H1 (cell line): ENCODE data around the gene FGD5. TPM values are rescaled to one million over a fixed set of nuclear protein-coding genes. Genes with fewer than 3 reads are reported as not detected.

Experiments
- CTCF ChIA-PET: fragments of 300-600 bp; sonication (Branson Sonifier 250); formaldehyde crosslinking; loops from one replicate; lab custom pipeline; 2021; ENCODE audit not compliant: partially characterized antibody; lab: Charles Lee
- POLR2A ChIA-PET: fragments of 300-600 bp; sonication (Branson Sonifier 250); formaldehyde crosslinking; loops from one replicate; lab custom pipeline; 2021; ENCODE audit warnings: inconsistent platforms; ENCODE audit not compliant: partially characterized antibody; lab: Charles Lee
- DNase-seq, 2 experiments: peaks; one replicate each; pipeline versions ENCODE4 v3.0.0 to v3.0.0-alpha.2; 2010 to 2022; ENCODE audit warnings: low spot score in 2 of 2, low read depth in 1 of 2, mixed read lengths in 1 of 2
- FAIRE-seq: peaks from 2 replicates; lab custom pipeline; 2011; peaks lifted over from hg19 to GRCh38; lab: Jason Lieb, UNC
- H2AFZ ChIP-seq: 2 replicates; pipeline ENCODE4 v1.8.1; 2012; ENCODE audit warnings: low read length, inconsistent platforms
- H2AK5ac ChIP-seq: 2 replicates; pipeline ENCODE4 v1.6.1; 2013; ENCODE audit warnings: low read depth, low read length
- H2BK120ac ChIP-seq: replicated peaks from 2 replicates; pipeline ENCODE3; 2013; ENCODE audit warnings: low read depth, low read length, inconsistent platforms
- H2BK12ac ChIP-seq: 2 replicates; pipeline ENCODE4 v1.6.1; 2013; ENCODE audit warnings: low read depth, low read length
- H2BK15ac ChIP-seq: 2 replicates; pipeline ENCODE4 v1.6.1; 2013; ENCODE audit warnings: low read length
- H2BK20ac ChIP-seq: 2 replicates; pipeline ENCODE4 v1.6.1; 2013; ENCODE audit warnings: low read length
- H2BK5ac ChIP-seq: 2 replicates; pipeline ENCODE4 v1.6.1; 2013; ENCODE audit warnings: low read depth, low read length
- H3K14ac ChIP-seq: 2 replicates; pipeline ENCODE4 v1.6.1; 2013; ENCODE audit warnings: inconsistent platforms; ENCODE audit not compliant: insufficient read length
- H3K18ac ChIP-seq: 2 replicates; pipeline ENCODE4 v1.6.1; 2013; ENCODE audit warnings: low read length; ENCODE audit errors: extremely low read depth
- H3K23ac ChIP-seq: 2 replicates; pipeline ENCODE4 v1.6.1; 2013; ENCODE audit warnings: inconsistent platforms; ENCODE audit not compliant: insufficient read length
- H3K23me2 ChIP-seq: 2 replicates; pipeline ENCODE4 v1.6.1; 2013; ENCODE audit warnings: low read depth, low read length
- H3K27ac ChIP-seq: 2 replicates; pipeline ENCODE4 v1.6.1; 2011; ENCODE audit warnings: low read depth, low read length, inconsistent platforms
- H3K27me3 ChIP-seq, 4 experiments: replicated peaks in 1 of 4; 1 replicate in 1 of 4; 2 replicates in 3 of 4; pipeline versions ENCODE4 v1.6.1 to v1.8.1; 2011 to 2013; ENCODE audit warnings: low read length in 3 of 4, mild to moderate bottlenecking in 3 of 4, inconsistent platforms in 2 of 4, mixed read lengths in 2 of 4, moderate library complexity in 1 of 4; ENCODE audit not compliant: control insufficient read depth in 3 of 4, insufficient read depth in 3 of 4; ENCODE audit errors: extremely low read depth in 1 of 4
- H3K36me3 ChIP-seq, 4 experiments: 2 replicates each; pipeline versions ENCODE4 v1.6.1 to v1.8.1; 2011 to 2013; ENCODE audit warnings: mild to moderate bottlenecking in 4 of 4, low read length in 3 of 4, moderate library complexity in 2 of 4, control low read depth in 1 of 4, inconsistent platforms in 1 of 4; ENCODE audit not compliant: insufficient read depth in 4 of 4, control insufficient read depth in 2 of 4
- H3K4ac ChIP-seq: replicated peaks from 2 replicates; pipeline ENCODE3; 2013; ENCODE audit warnings: low read length, low read depth, mixed read lengths, inconsistent platforms; ENCODE audit not compliant: insufficient read length
- H3K4me1 ChIP-seq, 4 experiments: replicated peaks in 1 of 4; 1 replicate in 1 of 4; 2 replicates in 3 of 4; pipeline versions ENCODE4 v1.6.1 to v1.8.1; 2011 to 2013; ENCODE audit warnings: low read length in 3 of 4, inconsistent platforms in 2 of 4, mixed read lengths in 1 of 4; ENCODE audit not compliant: insufficient read depth in 4 of 4, control insufficient read depth in 3 of 4
- H3K4me2 ChIP-seq, 2 experiments: 2 replicates each; pipeline versions ENCODE4 v1.6.1 to v1.8.1; 2011 to 2013; ENCODE audit warnings: low read depth in 2 of 2, low read length in 2 of 2, control low read depth in 1 of 2, inconsistent platforms in 1 of 2, mild to moderate bottlenecking in 1 of 2; ENCODE audit not compliant: insufficient read depth in 1 of 2
- H3K4me3 ChIP-seq, 4 experiments: fragments of 200-600, 300-600 bp in 1 of 4; sonication (generic), shearing (Covaris generic), sonication (Bioruptor Twin) in 1 of 4; 2 replicates each; pipeline versions ENCODE4 v1.5.1 to v1.8.1; 2011 to 2016; ENCODE audit warnings: low read length in 4 of 4, low read depth in 3 of 4, control low read depth in 2 of 4, inconsistent platforms in 2 of 4, mild to moderate bottlenecking in 2 of 4, mixed read lengths in 1 of 4, moderate library complexity in 1 of 4; ENCODE audit not compliant: insufficient read depth in 2 of 4; ENCODE audit errors: extremely low read depth in 1 of 4
- H3K56ac ChIP-seq: replicated peaks from 2 replicates; pipeline ENCODE3; 2013; ENCODE audit warnings: low read depth, mild to moderate bottlenecking, mixed read lengths, low read length, inconsistent platforms; ENCODE audit not compliant: insufficient read length
- H3K79me1 ChIP-seq: 2 replicates; pipeline ENCODE4 v1.6.1; 2013; ENCODE audit warnings: low read depth, low read length, control low read depth
- H3K79me2 ChIP-seq, 2 experiments: 2 replicates each; pipeline versions ENCODE4 v1.6.1 to v1.8.1; 2012 to 2013; ENCODE audit warnings: low read length in 2 of 2, mild to moderate bottlenecking in 2 of 2, inconsistent platforms in 1 of 2; ENCODE audit not compliant: insufficient read depth in 2 of 2, control insufficient read depth in 1 of 2
- H3K9ac ChIP-seq, 4 experiments: replicated peaks in 1 of 4; 1 replicate in 1 of 4; 2 replicates in 3 of 4; pipeline versions ENCODE4 v1.6.1 to v1.8.1; 2011 to 2013; ENCODE audit warnings: low read depth in 3 of 4, low read length in 3 of 4, control low read depth in 2 of 4, mild to moderate bottlenecking in 2 of 4, moderate library complexity in 2 of 4, inconsistent platforms in 1 of 4; ENCODE audit errors: extremely low read depth in 1 of 4
- H3K9me3 ChIP-seq, 2 experiments: 2 replicates each; pipeline versions ENCODE4 v1.6.1 to v1.8.1; 2012 to 2013; ENCODE audit warnings: mild to moderate bottlenecking in 2 of 2, moderate library complexity in 2 of 2, control low read depth in 1 of 2, inconsistent platforms in 1 of 2, low read depth in 1 of 2, low read length in 1 of 2, mixed read lengths in 1 of 2; ENCODE audit not compliant: insufficient read depth in 2 of 2
- H4K20me1 ChIP-seq, 2 experiments: replicated peaks in 1 of 2; 2 replicates each; pipeline versions ENCODE3 to v1.8.1; 2011 to 2013; ENCODE audit warnings: inconsistent platforms in 2 of 2, low read length in 2 of 2, mild to moderate bottlenecking in 1 of 2; ENCODE audit not compliant: insufficient read depth in 2 of 2, control insufficient read depth in 1 of 2
- H4K5ac ChIP-seq: 2 replicates; pipeline ENCODE4 v1.6.1; 2013; ENCODE audit warnings: low read length, low read depth, mixed read lengths, inconsistent platforms; ENCODE audit not compliant: insufficient read length
- H4K8ac ChIP-seq: 2 replicates; pipeline ENCODE4 v1.8.0; 2013; ENCODE audit warnings: mild to moderate bottlenecking, moderate library complexity, low read length, inconsistent platforms; ENCODE audit not compliant: insufficient read depth; ENCODE audit errors: extremely low read depth
- H4K91ac ChIP-seq: replicated peaks from 2 replicates; pipeline ENCODE3; 2013; ENCODE audit warnings: low read length, mixed read lengths, inconsistent platforms; ENCODE audit not compliant: insufficient read length
- ATF2 ChIP-seq: IDR thresholded peaks from 2 replicates; pipeline ENCODE4 v1.6.1; 2012; ENCODE audit warnings: low read length, inconsistent platforms
- CBX8 ChIP-seq: fragments of 300-800, 300-1000 bp; sonication (generic); IDR thresholded peaks from 2 replicates; pipeline ENCODE4 v1.7.1; 2016; ENCODE audit warnings: low read depth, low read length, borderline replicate concordance
- CHD1 ChIP-seq: IDR thresholded peaks from 2 replicates; pipeline ENCODE4 v1.6.1; 2012; ENCODE audit warnings: low read depth, low read length, improper control_type of control experiment
- EP300 ChIP-seq, 2 experiments: IDR thresholded peaks; 1 replicate in 1 of 2; 2 replicates in 1 of 2; pipeline ENCODE4 v1.6.1; 2011 to 2012; ENCODE audit warnings: low read depth in 2 of 2, low read length in 2 of 2, mild to moderate bottlenecking in 2 of 2, borderline replicate concordance in 1 of 2, inconsistent platforms in 1 of 2, moderate library complexity in 1 of 2
- EZH2 ChIP-seq: fragments of 200-600 bp; sonication (generic); IDR thresholded peaks from 2 replicates; pipeline ENCODE4 v1.7.1; 2012; ENCODE audit warnings: low read depth, mild to moderate bottlenecking, moderate library complexity, low read length, inconsistent platforms; ENCODE audit not compliant: severe bottlenecking
- HDAC2 ChIP-seq, 2 experiments: fragments of 300-600 bp in 1 of 2; sonication (generic) in 1 of 2; IDR thresholded peaks; 2 replicates each; pipeline ENCODE4 v1.6.1; 2011 to 2012; ENCODE audit warnings: low read depth in 2 of 2, low read length in 2 of 2, mild to moderate bottlenecking in 2 of 2, moderate library complexity in 2 of 2, borderline replicate concordance in 1 of 2, inconsistent platforms in 1 of 2
- JUN ChIP-seq: IDR thresholded peaks from 2 replicates; pipeline ENCODE4 v1.6.1; 2011; ENCODE audit warnings: low read depth, mild to moderate bottlenecking, improper control_type of control experiment, low read length
- MAFK ChIP-seq: IDR thresholded peaks from 2 replicates; pipeline ENCODE4 v1.6.1; 2012; ENCODE audit warnings: low read depth, mild to moderate bottlenecking, improper control_type of control experiment, low read length
- RFX5 ChIP-seq: IDR thresholded peaks from 2 replicates; pipeline ENCODE4 v1.6.1; 2011; ENCODE audit warnings: low read depth, low read length, improper control_type of control experiment, borderline replicate concordance
- RNF2 ChIP-seq: fragments of 200-900, 300-1000 bp; sonication (generic); IDR thresholded peaks from 2 replicates; pipeline ENCODE4 v1.7.1; 2016; ENCODE audit warnings: borderline replicate concordance, low read depth, mild to moderate bottlenecking, antibody characterized with exemption, low read length; ENCODE audit not compliant: poor library complexity, severe bottlenecking; ENCODE audit errors: missing control alignments
- SP4 ChIP-seq: IDR thresholded peaks from 2 replicates; pipeline ENCODE4 v1.6.1; 2012; ENCODE audit warnings: low read length, inconsistent platforms
- SUZ12 ChIP-seq: fragments of 200-600 bp; sonication (generic); IDR thresholded peaks from 2 replicates; pipeline ENCODE4 v1.6.1; 2012; ENCODE audit warnings: mild to moderate bottlenecking, inconsistent platforms, low read length, moderate library complexity, mixed read lengths
- WGBS, 2 experiments: shearing (Covaris generic) in 1 of 2; methylation state at CpG; one replicate each; pipeline versions ENCODE4 v1.1.6 to v1.1.7; 2013 to 2015; ENCODE audit warnings: low lambda C conversion rate in 2 of 2, mixed read lengths in 2 of 2, inconsistent platforms in 1 of 2, low coverage in 1 of 2, missing lambda C conversion rate in 1 of 2; ENCODE audit not compliant: insufficient replicate concordance in 2 of 2, insufficient coverage in 1 of 2, insufficient read length in 1 of 2; ENCODE audit errors: extremely low coverage in 1 of 2, missing lambda C conversion rate in 1 of 2; 5-methylcytosine and 5-hydroxymethylcytosine counted together
- polyA plus RNA-seq, 7 experiments: library from polyadenylated mRNA; depleted of rRNA in 3 of 7; stranded (reverse) in 5 of 7; unstranded in 2 of 7; fragments of >200 nt in 5 of 7; fragments of 200-250 nt in 2 of 7; gene quantifications; 1 replicate in 5 of 7; 2 replicates in 1 of 7; 4 replicates in 1 of 7; pipeline versions ENCODE4 v1.2.1 to v1.2.3, GENCODE V29; 2011 to 2013; ENCODE audit warnings: missing spikeins in 2 of 7, mixed read lengths in 2 of 7
- total RNA-seq: library from RNA; stranded (reverse); fragmentation: NEBNext Ultra II Directional; extraction: Animal tissue kit (Norgen Biotek cat#: 25700); gene quantifications from 2 replicates; pipeline ENCODE4 v1.2.1, GENCODE V29; 2021

The FGD5 gene
- total and polyA plus RNA-seq, 2 of the 8 experiments (the other 6 are each of a cell fraction or from before 2014, with no cell fraction given): 4.7 to 14.3 TPM

GRCh38 chr3:14889205-14889604, 70.4 kb downstream of the FGD5 start:
- CTCF ChIA-PET: interaction anchor here (0.7 to 23.5 kb wide), 7 partner anchors 11 to 628 kb away, joined by 3 to 337 read pairs (median 5); no protein-coding TSS in a partner anchor
- no peaks in the 10 kb centered on the region for H3K9me3 ChIP-seq
- H3K4me1 ChIP-seq: no peaks in the 10 kb centered on the region
- no peak overlapping the region for H2AK5ac ChIP-seq
- no peak for DNase-seq
- no peak overlapping the region for H3K56ac ChIP-seq
- no peaks in the 10 kb centered on the region for H3K36me3 ChIP-seq
- no peak overlapping the region for H2BK12ac ChIP-seq
- no peak overlapping the region for H2BK120ac ChIP-seq
- POLR2A ChIA-PET: no interaction called here
- H2BK5ac ChIP-seq: no peak overlapping the region
- no peak overlapping the region for H3K27ac ChIP-seq
- no peak overlapping the region for H2AFZ ChIP-seq
- H3K4me3 ChIP-seq: no peak overlapping the region
- no peak overlapping the region for H3K4me2 ChIP-seq
- H3K79me2 ChIP-seq: no peaks in the 10 kb centered on the region
- no peaks in the 10 kb centered on the region for H3K27me3 ChIP-seq
- no peaks in the 10 kb centered on the region; the same call in 1 of the 2 replicates for H3K79me1 ChIP-seq
- no peak overlapping the region for H3K4ac ChIP-seq
- H4K5ac ChIP-seq: no peak overlapping the region
- no peak overlapping the region for H4K8ac ChIP-seq
- H3K23me2 ChIP-seq: no peaks in the 10 kb centered on the region
- FAIRE-seq: no peak
- no peak overlapping the region for H3K9ac ChIP-seq
- no peak overlapping the region for H4K91ac ChIP-seq
- H3K14ac ChIP-seq: no peak overlapping the region
- no peak overlapping the region for H2BK20ac ChIP-seq
- H4K20me1 ChIP-seq: no peaks in the 10 kb centered on the region
- 89% methylated on average over 7 of the region's 7 CpGs; no CpG with 5 or more reads in 1 of the 2 experiments for WGBS, 2 experiments
- H3K23ac ChIP-seq: no peak overlapping the region
- H3K18ac ChIP-seq: no peak overlapping the region
- H2BK15ac ChIP-seq: no peak overlapping the region
- TF ChIP-seq HDAC2 (IDR thresholded peaks at IDR 0.05; ENCODE audit: borderline replicate concordance in 1 of 2, low read depth in 2 of 2, low read length in 2 of 2) (no peak), CHD1 (no peak), CBX8 (no peak), JUN (no peak), SUZ12 (no peak), RNF2 (no peak), SP4 (no peak), MAFK (no peak), RFX5 (no peak), EP300 (IDR thresholded peaks at IDR 0.05; ENCODE audit: borderline replicate concordance in 1 of 2, low read depth in 2 of 2, low read length in 2 of 2) (no peak), EZH2 (no peak), ATF2 (no peak)
